ENCODE measurements around the gene ADCK1. TPM values are rescaled to one million over a fixed set of nuclear protein-coding genes. Genes with fewer than 3 reads are reported as not detected.

The ADCK1 gene
- total and polyA plus RNA-seq, 2 donors (not counting 1 experiment from before 2014, with no cell fraction given): 10.6 to 18.3 TPM

DNA sequence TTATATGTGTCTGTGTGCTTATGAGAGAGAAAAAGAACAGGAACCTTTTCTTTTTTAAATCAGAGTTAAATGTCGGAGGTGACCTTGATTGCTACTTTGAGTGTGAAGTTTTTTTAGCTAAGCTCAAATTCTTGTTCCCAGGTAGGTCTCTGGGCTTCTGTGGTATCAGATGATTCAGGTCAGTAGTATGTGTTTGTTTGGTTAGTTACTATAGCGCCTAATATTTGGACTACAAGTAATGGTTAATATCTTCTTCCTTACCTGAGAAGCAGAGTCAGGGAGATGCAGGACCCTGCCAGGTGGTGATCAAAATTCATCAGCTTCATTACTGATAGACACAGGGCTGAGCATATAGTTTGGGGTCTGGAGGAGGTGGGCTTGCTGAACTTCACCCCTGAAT is 30.8 kb downstream of the ADCK1 start:
- Histone ChIP-seq H4K20me1 (ENCODE audit: control insufficient read depth, insufficient read depth, low read length, poor library complexity, severe bottlenecking) (no peaks in the 10 kb centered on the region), H3K4me3 (ENCODE audit: control extremely low read depth in 1 of 5, extremely low read depth in 1 of 5, insufficient read depth in 1 of 5, low read depth in 2 of 5, low read length in 4 of 5) (no peak overlapping the region), H3K27me3 (replicated peaks in 1 of 4; ENCODE audit: control extremely low read depth in 1 of 4, control insufficient read depth in 3 of 4, insufficient read depth in 4 of 4, low read length in 3 of 4) (no peaks in the 10 kb centered on the region), H3K4me2 (replicated peaks; ENCODE audit: low read depth, low read length, poor library complexity, severe bottlenecking) (no peak overlapping the region), H3K79me2 (ENCODE audit: control insufficient read depth, insufficient read depth, low read length) (no peaks in the 10 kb centered on the region), H2AFZ (ENCODE audit: insufficient read depth, low read depth, low read length, poor library complexity, severe bottlenecking) (no peak overlapping the region), H3K9me3 (ENCODE audit: control extremely low read depth in 1 of 3, control insufficient read depth in 2 of 3, insufficient read depth in 1 of 3, low read length in 2 of 3) (no peaks in the 10 kb centered on the region), H3K36me3 (replicated peaks in 1 of 2; ENCODE audit: control extremely low read depth in 1 of 2, control insufficient read depth in 1 of 2, extremely low read depth in 1 of 2, insufficient read depth in 2 of 2, low read length in 1 of 2) (peaks cover 1 to 7% of the 10 kb centered on the region in 2 experiments), H3K27ac (ENCODE audit: low read length in 2 of 2) (no peak overlapping the region), H3K9ac (ENCODE audit: low read length) (no peak overlapping the region), H3K4me1 (ENCODE audit: control insufficient read depth in 2 of 2, insufficient read depth in 2 of 2, low read length in 2 of 2) (no peaks in the 10 kb centered on the region)
- intact Hi-C loops (cut with micrococcal nuclease): no loop called here
- POLR2A ChIA-PET: no interaction called here
- Mint-ChIP-seq H3K4me1 (no peaks in the 10 kb centered on the region), H3K27ac (no peak overlapping the region), H3K27me3 (no peaks in the 10 kb centered on the region), H3K9me3 (ENCODE audit: insufficient read depth) (no peaks in the 10 kb centered on the region), H3K4me3 (no peak overlapping the region)
- TF ChIP-seq CTCF (IDR thresholded peaks at IDR 0.05) (no peak), EZH2 (IDR thresholded peaks at IDR 0.05; ENCODE audit: borderline replicate concordance, insufficient read depth, low read depth, low read length, poor library complexity, severe bottlenecking) (no peak)
- 100% methylated on average over 1 of the region's 2 CpGs for WGBS (ENCODE audit: insufficient coverage)
- no peak for ATAC-seq (ENCODE audit: low read depth)
- CTCF ChIA-PET: no interaction called here
- no peak for DNase-seq

DNA sequence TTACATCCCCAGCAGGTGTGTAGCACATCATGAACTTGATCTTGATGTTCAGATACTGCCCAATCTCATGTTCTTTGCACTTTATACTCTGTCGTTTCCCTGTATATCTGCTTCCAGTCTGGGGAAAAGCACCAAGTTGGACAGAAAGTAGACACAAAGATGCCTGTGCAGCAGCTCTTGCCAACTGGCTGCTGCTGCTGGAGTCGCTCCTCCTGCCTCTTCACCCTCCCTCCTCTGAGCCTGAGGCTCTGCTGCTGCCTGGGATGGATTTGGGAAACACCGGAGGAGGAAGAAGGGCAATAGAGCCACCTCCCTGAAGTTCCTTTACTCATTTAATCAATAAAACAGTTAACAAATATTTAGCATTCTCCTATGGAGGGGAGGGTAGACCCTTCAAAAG is 32.4 kb downstream of the ADCK1 start:
- ChIA-PET POLR2A (no interaction called here), CTCF (interaction anchor here (0.6 kb wide), 1 partner anchor 32 kb away, joined by 3 read pairs; no protein-coding TSS in a partner anchor)
- Histone ChIP-seq H4K20me1 (ENCODE audit: control insufficient read depth, insufficient read depth, low read length, poor library complexity, severe bottlenecking) (no peaks in the 10 kb centered on the region), H3K9me3 (ENCODE audit: control extremely low read depth in 1 of 3, control insufficient read depth in 2 of 3, insufficient read depth in 1 of 3, low read length in 2 of 3) (no peaks in the 10 kb centered on the region), H3K27me3 (replicated peaks in 1 of 4; ENCODE audit: control extremely low read depth in 1 of 4, control insufficient read depth in 3 of 4, insufficient read depth in 4 of 4, low read length in 3 of 4) (no peaks in the 10 kb centered on the region), H3K9ac (ENCODE audit: low read length) (no peak overlapping the region), H3K4me3 (ENCODE audit: control extremely low read depth in 1 of 5, extremely low read depth in 1 of 5, insufficient read depth in 1 of 5, low read depth in 2 of 5, low read length in 4 of 5) (no peak overlapping the region), H3K27ac (ENCODE audit: low read length in 2 of 2) (no peak overlapping the region), H2AFZ (ENCODE audit: insufficient read depth, low read depth, low read length, poor library complexity, severe bottlenecking) (no peak overlapping the region), H3K79me2 (ENCODE audit: control insufficient read depth, insufficient read depth, low read length) (no peaks in the 10 kb centered on the region), H3K4me2 (replicated peaks; ENCODE audit: low read depth, low read length, poor library complexity, severe bottlenecking) (no peak overlapping the region), H3K36me3 (replicated peaks in 1 of 2; ENCODE audit: control extremely low read depth in 1 of 2, control insufficient read depth in 1 of 2, extremely low read depth in 1 of 2, insufficient read depth in 2 of 2, low read length in 1 of 2) (peaks cover 1 to 5% of the 10 kb centered on the region in 2 experiments), H3K4me1 (ENCODE audit: control insufficient read depth in 2 of 2, insufficient read depth in 2 of 2, low read length in 2 of 2) (no peaks in the 10 kb centered on the region)
- no peak overlapping the region for H3K4me3 Mint-ChIP-seq
- intact Hi-C loops (cut with micrococcal nuclease): no loop called here
- TF ChIP-seq CTCF (IDR thresholded peaks at IDR 0.05) (no peak), EZH2 (IDR thresholded peaks at IDR 0.05; ENCODE audit: borderline replicate concordance, insufficient read depth, low read depth, low read length, poor library complexity, severe bottlenecking) (no peak)
- no peak for ATAC-seq (ENCODE audit: low read depth)
- WGBS (ENCODE audit: insufficient coverage): 0% methylated on average over 1 of the region's 3 CpGs
- no peaks in the 10 kb centered on the region for H3K9me3 Mint-ChIP-seq (ENCODE audit: insufficient read depth)
- no peak overlapping the region for H3K27ac Mint-ChIP-seq
- H3K4me1 Mint-ChIP-seq: no peaks in the 10 kb centered on the region
- H3K27me3 Mint-ChIP-seq: no peaks in the 10 kb centered on the region
- DNase-seq: no peak

Data from B cell (primary cell).